GM18505 (cell line): ENCODE data around the gene CCL21.

Experiments
- ATAC-seq: cut with Tn5 transposase; IDR thresholded peaks from one replicate; pipeline ENCODE4 v1.9.1; 2021; ENCODE audit not compliant: unreplicated experiment
- POLR2A ChIP-seq: IDR thresholded peaks from 4 replicates; pipeline ENCODE4 v1.6.1; 2011; ENCODE audit warnings: borderline replicate concordance; ENCODE audit not compliant: insufficient read depth, insufficient read length; ENCODE audit errors: extremely low read depth

Gene CCL21

DNA sequence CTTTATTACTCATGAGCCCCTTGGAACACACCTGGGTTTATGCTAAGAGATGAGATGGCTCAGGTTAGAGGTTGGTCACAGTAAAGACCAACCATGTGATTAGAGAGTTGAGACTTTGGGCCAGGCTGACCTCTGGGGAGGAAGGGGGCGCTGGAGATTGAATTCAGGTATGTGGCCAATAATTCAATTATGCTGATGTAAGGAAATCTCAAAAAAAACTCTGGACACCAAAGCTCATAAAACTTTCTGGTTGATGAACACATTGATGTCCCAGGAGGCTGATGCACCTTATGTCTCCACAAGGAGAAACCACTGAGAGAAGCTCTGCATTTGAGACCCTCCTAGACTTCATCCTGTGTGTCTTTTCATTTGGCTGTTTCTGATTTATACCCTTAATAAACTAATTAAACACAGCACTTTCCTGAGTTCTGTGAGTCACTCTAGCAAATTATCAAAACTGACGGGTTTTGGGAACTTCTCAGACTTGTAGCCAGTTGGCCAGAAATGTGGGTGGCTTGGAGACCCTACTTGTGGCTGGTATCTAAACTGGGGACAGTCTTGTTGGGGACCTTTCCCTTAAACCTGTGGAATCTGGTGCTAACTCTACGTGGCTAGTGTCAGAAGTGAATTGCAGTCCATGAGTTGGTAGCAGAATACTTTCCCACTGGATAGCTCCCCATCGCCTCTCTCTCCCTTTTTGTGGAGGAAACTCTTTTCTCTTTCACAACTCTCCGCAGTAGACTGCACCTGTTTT lies 40.0 kb downstream of the CCL21 start:
- ATAC-seq = no peak
- no peak for TF ChIP-seq POLR2A

DNA sequence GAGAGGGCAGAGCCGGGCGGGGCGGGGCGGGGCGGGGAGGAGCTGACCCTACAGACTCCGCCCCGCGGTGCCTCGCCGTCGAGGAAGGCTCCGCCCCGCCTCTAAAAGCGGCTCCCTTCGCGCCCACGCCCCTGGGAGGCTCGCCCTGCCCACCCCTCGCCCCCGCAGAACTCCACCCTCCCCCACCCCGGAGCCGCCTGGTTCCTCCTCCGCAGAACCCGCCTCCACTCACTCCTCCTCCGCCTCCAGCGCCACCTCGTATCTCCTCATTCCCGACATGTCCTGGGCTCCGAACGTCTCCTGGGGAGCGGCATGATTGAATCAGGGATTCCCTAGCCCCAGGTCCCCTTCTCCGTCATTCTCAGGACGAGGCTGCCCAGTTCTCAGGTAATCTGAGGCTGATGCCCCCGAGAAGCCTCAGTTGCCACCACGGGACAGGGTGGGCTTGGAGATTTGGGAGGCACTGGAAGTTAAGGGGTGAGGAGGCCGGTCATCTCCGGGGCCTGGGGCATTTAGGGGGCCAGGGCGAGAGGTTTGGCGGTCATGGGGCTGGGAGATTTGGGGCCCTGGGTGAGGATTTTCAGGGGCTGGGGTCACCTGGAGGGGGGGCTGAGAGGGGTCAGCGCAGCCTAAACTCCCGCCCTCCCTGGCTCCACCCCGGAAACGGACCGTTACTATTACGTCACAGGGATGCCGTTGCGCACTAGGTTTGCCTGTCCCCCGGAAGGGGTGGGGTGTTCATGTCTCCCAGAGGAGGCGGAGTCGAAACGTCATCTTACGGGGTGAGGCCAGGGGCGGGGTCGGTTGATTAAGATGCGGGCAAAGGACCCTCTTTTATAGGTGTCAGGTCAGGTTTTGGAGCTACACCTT lies 44.3 kb downstream of the CCL21 start:
- ATAC-seq = peak; percentile 60
- TF ChIP-seq POLR2A = peak; percentile 45

DNA sequence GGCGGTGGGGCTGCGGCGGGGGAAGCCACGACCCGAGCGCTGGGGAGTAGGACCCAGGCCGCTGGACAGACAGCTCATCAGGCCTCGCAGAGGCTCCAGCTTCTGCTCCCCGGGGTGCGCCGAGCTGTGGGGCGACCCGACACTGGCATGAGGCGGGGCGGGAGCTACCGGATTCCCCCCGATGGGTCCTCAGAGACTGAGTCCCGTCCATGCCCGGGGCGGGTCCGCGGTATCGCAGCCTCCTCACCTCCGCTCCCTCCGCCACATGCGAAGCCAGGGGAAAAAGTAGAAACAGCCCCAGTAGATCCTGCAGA lies 44.9 kb downstream of the CCL21 start:
- TF ChIP-seq POLR2A = peak; percentile 10
- no peak for ATAC-seq

DNA sequence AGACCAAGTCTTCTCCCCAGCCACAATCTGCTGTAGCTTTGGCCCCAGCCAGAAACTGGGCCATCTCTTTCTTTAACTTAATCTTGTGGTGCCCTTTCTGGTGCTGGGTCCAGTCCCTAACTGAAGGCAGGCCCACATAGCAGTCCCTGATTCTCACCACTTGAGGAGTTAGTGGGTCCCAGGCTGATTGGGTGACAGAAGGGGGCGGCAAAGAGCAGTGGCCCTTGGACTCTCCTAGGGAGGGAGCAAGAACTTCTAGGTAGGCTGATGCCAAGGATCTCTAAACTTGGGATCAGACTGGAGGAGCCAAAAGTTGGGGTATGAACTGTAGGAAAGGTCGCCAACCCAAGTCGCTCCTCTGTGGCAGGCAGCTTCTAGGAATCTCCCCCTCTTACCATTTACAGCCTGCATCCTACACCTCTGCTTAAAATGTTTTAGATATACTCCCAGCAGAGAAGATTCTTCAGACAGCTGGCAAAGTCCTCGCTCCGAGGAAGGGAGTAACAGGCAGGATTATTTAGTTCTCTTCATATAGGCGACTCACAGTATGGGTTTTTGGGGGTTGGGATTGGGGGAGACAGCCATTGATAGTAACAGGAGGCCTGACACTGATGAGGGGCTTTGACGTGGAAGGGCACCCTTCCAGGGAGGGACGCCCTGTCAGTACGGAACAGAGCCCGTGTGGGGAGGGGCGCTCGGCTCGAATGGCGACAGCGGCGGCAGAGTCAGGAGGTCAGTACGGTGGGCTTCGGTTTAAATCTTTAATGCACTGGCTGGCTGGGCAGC lies 45.5 kb downstream of the CCL21 start:
- no peak for TF ChIP-seq POLR2A
- peak; percentile 52 for ATAC-seq

DNA sequence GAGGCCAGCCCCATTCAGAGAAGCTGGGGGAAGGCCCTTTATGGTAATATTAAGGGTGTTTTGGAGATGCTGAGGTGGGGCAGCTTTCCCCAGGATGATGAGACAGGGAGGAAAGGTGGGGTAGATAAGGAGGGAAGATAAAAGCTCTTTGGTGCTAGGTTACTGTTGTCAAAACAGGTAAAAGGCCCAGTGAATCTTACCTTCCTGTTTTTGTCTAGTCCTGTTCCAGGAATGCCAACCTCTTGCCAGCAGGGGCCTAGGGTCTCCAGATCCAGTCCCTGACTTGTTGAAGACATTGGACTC lies 46.7 kb downstream of the CCL21 start:
- no peak for ATAC-seq
- TF ChIP-seq POLR2A = no peak

DNA sequence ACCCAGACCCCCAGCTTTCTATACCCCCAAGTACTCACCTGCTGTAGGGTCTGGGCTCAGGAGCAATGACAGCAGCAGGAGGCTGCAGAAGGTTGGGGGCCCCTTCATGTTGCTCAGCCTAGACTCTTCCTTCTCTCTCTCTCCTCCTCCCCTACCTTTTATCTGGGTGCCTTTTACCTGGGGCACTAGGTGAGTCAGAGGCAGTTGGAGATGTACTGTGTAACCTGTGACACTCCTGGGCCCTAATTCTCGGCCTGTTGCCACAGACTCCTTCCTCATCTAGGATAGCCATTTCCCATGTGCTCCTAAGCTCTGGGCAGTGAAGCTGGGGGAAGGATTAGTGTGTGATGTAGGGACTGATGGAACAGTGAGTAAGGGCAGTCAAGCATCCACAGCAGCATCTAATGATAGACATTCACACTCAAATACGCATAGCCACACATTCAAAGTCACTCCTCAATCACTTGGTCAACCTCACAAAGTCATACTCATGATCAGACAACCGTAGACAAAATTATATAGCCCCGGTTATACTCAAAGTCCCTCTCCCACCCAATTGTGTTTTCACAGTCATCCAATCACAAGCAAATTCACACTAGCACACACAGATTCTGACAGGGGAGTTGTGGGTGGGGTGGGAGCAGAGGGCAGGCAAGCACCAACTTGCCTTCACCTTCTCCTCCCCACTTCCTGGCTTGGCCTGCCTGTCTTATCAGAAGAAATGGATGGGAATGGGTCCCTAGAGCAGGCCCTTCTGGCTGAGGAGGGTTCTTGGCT lies 47.2 kb downstream of the CCL21 start, which contains the start of gene CCL27:
CCL27 (minus strand) TSS at position 132 of the 777 bp plus-strand sequence; CDS start at position 108, 24 bp downstream.
- no peak for ATAC-seq
- TF ChIP-seq POLR2A = no peak

DNA sequence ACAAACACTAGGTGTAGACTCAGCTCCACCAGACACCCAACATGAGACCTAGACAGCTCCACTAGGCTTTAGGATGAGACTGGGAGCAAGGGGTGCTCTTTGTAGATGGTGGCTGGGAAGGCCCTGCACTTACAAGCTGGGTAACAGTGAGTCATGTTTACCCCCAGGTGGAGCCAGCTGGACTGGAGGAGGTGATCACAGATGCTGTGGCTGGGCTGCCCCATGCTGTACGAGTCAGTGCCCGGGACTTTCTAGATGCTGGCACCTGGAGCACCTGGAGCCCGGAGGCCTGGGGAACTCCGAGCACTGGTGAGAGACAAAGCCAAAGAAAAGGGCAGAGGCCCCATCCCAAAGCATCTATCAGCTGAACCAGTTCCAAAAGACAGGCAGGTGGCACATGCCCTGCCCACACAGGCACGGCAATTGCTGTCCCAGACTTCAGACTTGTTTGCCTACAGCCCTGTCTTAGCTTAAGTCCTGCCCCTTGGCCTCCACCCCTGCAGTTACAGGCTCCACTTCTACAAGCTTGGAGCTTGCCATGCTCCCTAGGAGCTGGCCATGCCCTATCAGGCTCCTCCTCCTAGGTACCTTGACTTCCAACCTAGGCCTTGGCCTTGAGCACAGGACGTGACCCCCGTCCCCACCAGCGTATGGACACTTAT lies 50.2 kb downstream of the CCL21 start:
- TF ChIP-seq POLR2A = no peak
- ATAC-seq = no peak
